ENCODE data around the gene EHD4.

DNA sequence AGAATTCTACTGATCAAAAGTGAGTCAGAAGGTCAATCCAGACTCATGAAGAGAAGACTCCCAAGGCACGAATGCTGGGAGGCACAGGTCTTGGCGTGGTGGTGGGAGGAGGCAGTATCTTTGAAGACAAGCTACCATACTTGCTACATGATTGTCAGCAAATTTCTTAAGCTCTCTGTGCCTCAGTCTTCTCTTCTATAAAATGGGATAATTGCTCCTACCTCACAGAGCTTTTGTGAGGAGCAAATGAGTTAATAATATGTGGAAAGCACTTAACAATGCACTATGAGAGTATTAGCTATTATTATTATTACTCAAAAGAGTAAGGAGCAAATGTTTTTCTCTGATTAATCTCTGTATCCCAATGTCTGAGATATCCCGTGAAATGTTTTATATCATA, 36.2 kb downstream of the EHD4 start:
- TF ChIP-seq, protein P1, sequence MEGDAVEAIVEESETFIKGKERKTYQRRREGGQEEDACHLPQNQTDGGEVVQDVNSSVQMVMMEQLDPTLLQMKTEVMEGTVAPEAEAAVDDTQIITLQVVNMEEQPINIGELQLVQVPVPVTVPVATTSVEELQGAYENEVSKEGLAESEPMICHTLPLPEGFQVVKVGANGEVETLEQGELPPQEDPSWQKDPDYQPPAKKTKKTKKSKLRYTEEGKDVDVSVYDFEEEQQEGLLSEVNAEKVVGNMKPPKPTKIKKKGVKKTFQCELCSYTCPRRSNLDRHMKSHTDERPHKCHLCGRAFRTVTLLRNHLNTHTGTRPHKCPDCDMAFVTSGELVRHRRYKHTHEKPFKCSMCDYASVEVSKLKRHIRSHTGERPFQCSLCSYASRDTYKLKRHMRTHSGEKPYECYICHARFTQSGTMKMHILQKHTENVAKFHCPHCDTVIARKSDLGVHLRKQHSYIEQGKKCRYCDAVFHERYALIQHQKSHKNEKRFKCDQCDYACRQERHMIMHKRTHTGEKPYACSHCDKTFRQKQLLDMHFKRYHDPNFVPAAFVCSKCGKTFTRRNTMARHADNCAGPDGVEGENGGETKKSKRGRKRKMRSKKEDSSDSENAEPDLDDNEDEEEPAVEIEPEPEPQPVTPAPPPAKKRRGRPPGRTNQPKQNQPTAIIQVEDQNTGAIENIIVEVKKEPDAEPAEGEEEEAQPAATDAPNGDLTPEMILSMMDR (tag by site-specific recombination; IDR thresholded peaks at IDR 0.05): no peak
- TF ChIP-seq PRDM1 (tag by site-specific recombination; IDR thresholded peaks at IDR 0.05) (no peak), ZNF549 (tag by site-specific recombination; IDR thresholded peaks at IDR 0.05) (no peak), ZNF274 (IDR thresholded peaks at IDR 0.05; ENCODE audit: low read length) (no peak), ZNF274 (tag by site-specific recombination; IDR thresholded peaks at IDR 0.05; ENCODE audit: borderline replicate concordance) (no peak), KLF8 (tag by site-specific recombination; IDR thresholded peaks at IDR 0.05) (no peak), KLF7 (tag by site-specific recombination; IDR thresholded peaks at IDR 0.05; ENCODE audit: borderline replicate concordance) (no peak), ZSCAN30 (tag by site-specific recombination; IDR thresholded peaks at IDR 0.05) (no peak), SETDB1 (IDR thresholded peaks at IDR 0.05; ENCODE audit: insufficient read length, low read length) (no peak)
- TF ChIP-seq, protein P2, sequence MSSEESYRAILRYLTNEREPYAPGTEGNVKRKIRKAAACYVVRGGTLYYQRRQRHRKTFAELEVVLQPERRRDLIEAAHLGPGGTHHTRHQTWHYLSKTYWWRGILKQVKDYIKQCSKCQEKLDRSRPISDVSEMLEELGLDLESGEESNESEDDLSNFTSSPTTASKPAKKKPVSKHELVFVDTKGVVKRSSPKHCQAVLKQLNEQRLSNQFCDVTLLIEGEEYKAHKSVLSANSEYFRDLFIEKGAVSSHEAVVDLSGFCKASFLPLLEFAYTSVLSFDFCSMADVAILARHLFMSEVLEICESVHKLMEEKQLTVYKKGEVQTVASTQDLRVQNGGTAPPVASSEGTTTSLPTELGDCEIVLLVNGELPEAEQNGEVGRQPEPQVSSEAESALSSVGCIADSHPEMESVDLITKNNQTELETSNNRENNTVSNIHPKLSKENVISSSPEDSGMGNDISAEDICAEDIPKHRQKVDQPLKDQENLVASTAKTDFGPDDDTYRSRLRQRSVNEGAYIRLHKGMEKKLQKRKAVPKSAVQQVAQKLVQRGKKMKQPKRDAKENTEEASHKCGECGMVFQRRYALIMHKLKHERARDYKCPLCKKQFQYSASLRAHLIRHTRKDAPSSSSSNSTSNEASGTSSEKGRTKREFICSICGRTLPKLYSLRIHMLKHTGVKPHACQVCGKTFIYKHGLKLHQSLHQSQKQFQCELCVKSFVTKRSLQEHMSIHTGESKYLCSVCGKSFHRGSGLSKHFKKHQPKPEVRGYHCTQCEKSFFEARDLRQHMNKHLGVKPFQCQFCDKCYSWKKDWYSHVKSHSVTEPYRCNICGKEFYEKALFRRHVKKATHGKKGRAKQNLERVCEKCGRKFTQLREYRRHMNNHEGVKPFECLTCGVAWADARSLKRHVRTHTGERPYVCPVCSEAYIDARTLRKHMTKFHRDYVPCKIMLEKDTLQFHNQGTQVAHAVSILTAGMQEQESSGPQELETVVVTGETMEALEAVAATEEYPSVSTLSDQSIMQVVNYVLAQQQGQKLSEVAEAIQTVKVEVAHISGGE (tag by site-specific recombination; conservative IDR thresholded peaks at IDR 0.05; ENCODE audit: low read depth): no peak

All from HEK293 (cell line).